ENCODE measurements around the gene HSF5.

GRCh38 chr17:58532555-58532951 is 44.3 kb upstream of the HSF5 start:
- TF ChIP-seq POLR2AphosphoS5 (IDR thresholded peaks at IDR 0.05) = no peak
- TF ChIP-seq CTCF (IDR thresholded peaks at IDR 0.05) = no peak
- no peak for TF ChIP-seq POLR2A (IDR thresholded peaks at IDR 0.05)
